HUES6 (cell line): Measurements from ENCODE around the gene IL1R2.

Source experiments
- H3K27ac ChIP-seq: 2 replicates; pipeline ENCODE4 v1.7.0; 2013; ENCODE audit warnings: low read depth, mild to moderate bottlenecking, low read length, inconsistent platforms
- H3K27me3 ChIP-seq: 2 replicates; pipeline ENCODE4 v1.6.1; 2013; ENCODE audit warnings: low read length; ENCODE audit not compliant: control insufficient read depth, insufficient read depth
- H3K36me3 ChIP-seq: 2 replicates; pipeline ENCODE4 v1.6.1; 2013; ENCODE audit warnings: low read length; ENCODE audit not compliant: control insufficient read depth, insufficient read depth
- H3K4me1 ChIP-seq: 2 replicates; pipeline ENCODE4 v1.6.1; 2013; ENCODE audit warnings: low read length; ENCODE audit not compliant: control insufficient read depth, insufficient read depth
- H3K4me3 ChIP-seq: 2 replicates; pipeline ENCODE4 v1.5.1; 2013; ENCODE audit warnings: low read depth, low read length
- H3K9ac ChIP-seq: one replicate; pipeline ENCODE4 v1.6.1; 2013; ENCODE audit warnings: mild to moderate bottlenecking, low read length
- H3K9me3 ChIP-seq: 2 replicates; pipeline ENCODE4 v1.6.1; 2013; ENCODE audit warnings: low read depth, low read length; ENCODE audit not compliant: control insufficient read depth, insufficient read depth

Gene IL1R2

GRCh38 chr2:101986376-101986775 lies 5.4 kb upstream of the IL1R2 start:
- H3K36me3 ChIP-seq = no peaks in the 10 kb centered on the region
- H3K27ac ChIP-seq = no peak overlapping the region
- no peak overlapping the region for H3K4me3 ChIP-seq
- peaks cover 17% of the 10 kb centered on the region for H3K4me1 ChIP-seq
- H3K9me3 ChIP-seq = no peaks in the 10 kb centered on the region
- no peaks in the 10 kb centered on the region for H3K27me3 ChIP-seq
- H3K9ac ChIP-seq = no peak overlapping the region

GRCh38 chr2:101986804-101987740 lies 4.7 kb upstream of the IL1R2 start:
- Histone ChIP-seq H3K36me3 (no peaks in the 10 kb centered on the region), H3K9ac (no peak overlapping the region), H3K27me3 (no peaks in the 10 kb centered on the region; the same call in 1 of the 2 replicates), H3K9me3 (no peaks in the 10 kb centered on the region), H3K4me3 (no peak overlapping the region), H3K4me1 (peaks cover 17% of the 10 kb centered on the region), H3K27ac (no peak overlapping the region)

- Histone ChIP-seq H3K9me3 (no peaks in the 10 kb centered on the region), H3K4me3 (no peak overlapping the region), H3K4me1 (peaks cover 17% of the 10 kb centered on the region), H3K27me3 (no peaks in the 10 kb centered on the region; the same call in 1 of the 2 replicates), H3K9ac (no peak overlapping the region), H3K36me3 (no peaks in the 10 kb centered on the region), H3K27ac (no peak overlapping the region)
These were observed 3.9 kb upstream of the IL1R2 start for GRCh38 chr2:101987832-101988231.

DNA sequence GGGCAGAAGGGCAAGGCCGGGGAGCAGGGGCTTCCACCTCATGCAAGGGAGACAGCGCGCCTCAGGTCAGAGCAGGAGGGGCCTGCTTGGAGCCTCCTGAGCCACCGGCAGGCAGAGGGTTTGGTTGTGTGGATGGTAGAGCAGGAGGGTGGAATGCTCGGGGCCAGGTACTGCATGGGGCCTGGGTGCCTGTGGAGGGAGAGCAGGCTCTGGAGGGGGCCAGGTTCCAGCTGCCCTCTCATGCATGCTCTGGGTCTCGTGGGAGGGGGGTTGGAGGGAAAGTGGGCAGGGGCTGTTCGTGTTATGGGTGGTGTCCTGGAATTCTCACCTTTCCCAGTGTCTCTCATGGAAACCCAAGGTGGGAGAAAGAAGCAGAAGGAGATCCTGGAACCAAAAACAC lies 3.2 kb upstream of the IL1R2 start:
- Histone ChIP-seq H3K4me3 (no peak overlapping the region), H3K27me3 (no peaks in the 10 kb centered on the region; the same call in 1 of the 2 replicates), H3K4me1 (peaks cover 10% of the 10 kb centered on the region)

GRCh38 chr2:101989740-101990460 lies 1.9 kb upstream of the IL1R2 start:
- Histone ChIP-seq H3K9me3 (no peaks in the 10 kb centered on the region), H3K27me3 (no peaks in the 10 kb centered on the region; the same call in 1 of the 2 replicates), H3K4me3 (no peak overlapping the region), H3K4me1 (peaks cover 7% of the 10 kb centered on the region; the same call in 1 of the 2 replicates), H3K27ac (no peak overlapping the region), H3K36me3 (no peaks in the 10 kb centered on the region), H3K9ac (no peak overlapping the region)

More for the DNA sequence above, 3.2 kb upstream of the IL1R2 start:
- H3K27ac ChIP-seq = no peak overlapping the region
- H3K36me3 ChIP-seq = no peaks in the 10 kb centered on the region
- no peaks in the 10 kb centered on the region for H3K9me3 ChIP-seq
- H3K9ac ChIP-seq = no peak overlapping the region

DNA sequence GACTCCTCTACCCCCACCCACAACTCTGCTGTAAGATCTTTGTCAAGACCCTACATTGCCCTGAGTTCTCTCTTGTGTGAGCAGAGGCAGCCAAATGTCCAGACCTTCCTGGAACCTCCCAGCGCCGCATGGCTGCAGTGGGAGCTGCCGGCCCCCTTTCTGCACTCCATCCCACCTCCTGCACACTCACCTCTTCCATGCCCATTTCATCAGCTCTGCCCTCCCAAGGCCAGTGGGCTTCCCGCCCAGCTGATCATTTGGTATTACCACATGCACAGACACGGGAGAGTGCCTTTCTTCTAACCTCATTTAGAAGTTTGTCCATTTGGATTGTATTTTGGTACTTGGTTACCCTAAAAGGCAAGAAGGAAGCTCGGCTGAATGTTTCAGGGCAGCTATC lies 2.0 kb downstream of the IL1R2 start:
- Histone ChIP-seq H3K4me1 (no peaks in the 10 kb centered on the region), H3K36me3 (no peaks in the 10 kb centered on the region), H3K4me3 (no peak overlapping the region), H3K27me3 (no peaks in the 10 kb centered on the region; the same call in 1 of the 2 replicates), H3K9ac (no peak overlapping the region), H3K27ac (no peak overlapping the region), H3K9me3 (no peaks in the 10 kb centered on the region)

GRCh38 chr2:101995019-101995418 lies 3.3 kb downstream of the IL1R2 start:
- H3K9ac ChIP-seq = no peak overlapping the region
- no peaks in the 10 kb centered on the region for H3K4me1 ChIP-seq
- H3K9me3 ChIP-seq = no peaks in the 10 kb centered on the region
- no peak overlapping the region for H3K27ac ChIP-seq
- H3K27me3 ChIP-seq = no peaks in the 10 kb centered on the region; the same call in 1 of the 2 replicates
- H3K36me3 ChIP-seq = no peaks in the 10 kb centered on the region
- H3K4me3 ChIP-seq = no peak overlapping the region

DNA sequence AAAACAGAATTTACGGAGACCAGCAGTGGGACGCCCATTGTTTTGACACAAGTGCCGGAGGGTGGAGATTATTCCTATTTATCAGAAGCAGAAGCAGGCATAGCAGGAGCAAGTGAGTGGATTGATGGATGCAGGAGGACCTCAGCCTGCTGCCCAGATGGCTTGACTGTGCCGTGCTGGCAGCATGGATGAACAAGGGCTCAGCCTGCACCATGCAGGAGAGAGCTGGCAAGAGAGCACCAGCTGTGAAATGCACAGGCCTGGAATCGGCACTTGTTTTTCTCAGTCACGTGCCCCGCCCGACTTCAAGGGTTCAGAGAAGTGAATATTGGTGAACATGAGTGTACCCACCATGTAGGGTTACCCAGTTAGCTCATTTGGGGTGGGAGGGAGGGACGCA lies 4.0 kb downstream of the IL1R2 start:
- Histone ChIP-seq H3K9ac (no peak overlapping the region), H3K27me3 (no peaks in the 10 kb centered on the region; the same call in 1 of the 2 replicates), H3K4me1 (no peaks in the 10 kb centered on the region), H3K9me3 (no peaks in the 10 kb centered on the region), H3K4me3 (no peak overlapping the region), H3K27ac (no peak overlapping the region), H3K36me3 (no peaks in the 10 kb centered on the region)

- no peaks in the 10 kb centered on the region; the same call in 1 of the 2 replicates for H3K27me3 ChIP-seq
These were observed 6.8 kb downstream of the IL1R2 start for GRCh38 chr2:101998556-101998895.

GRCh38 chr2:101998896-101999789 lies 7.4 kb downstream of the IL1R2 start:
- Histone ChIP-seq H3K27ac (no peak overlapping the region), H3K27me3 (no peaks in the 10 kb centered on the region; the same call in 1 of the 2 replicates)

More at GRCh38 chr2:101998556-101998895, 6.8 kb downstream of the IL1R2 start:
- Histone ChIP-seq H3K36me3 (no peaks in the 10 kb centered on the region), H3K9me3 (0 out of 2 replicates have a peak, but pooled peaks cover 2% of the 10 kb centered on the region), H3K27ac (no peak overlapping the region), H3K9ac (no peak overlapping the region), H3K4me1 (no peaks in the 10 kb centered on the region), H3K4me3 (no peak overlapping the region)

More at GRCh38 chr2:101998896-101999789, 7.4 kb downstream of the IL1R2 start:
- 0 out of 2 replicates have a peak, but pooled peaks cover 2% of the 10 kb centered on the region for H3K9me3 ChIP-seq
- no peak overlapping the region for H3K9ac ChIP-seq
- no peak overlapping the region for H3K4me3 ChIP-seq
- no peaks in the 10 kb centered on the region for H3K36me3 ChIP-seq
- no peaks in the 10 kb centered on the region for H3K4me1 ChIP-seq
